Immature natural killer cell (primary cell): ENCODE results near the gene ACOX3. TPM values are rescaled to one million over a fixed set of nuclear protein-coding genes. Genes with fewer than 3 reads are reported as not detected.

Experiments
- DNase-seq, 3 donors: peaks; one replicate each; pipeline ENCODE4 v3.0.0; 2022; ENCODE audit warnings: mixed read lengths in 1 of 3
- H3K27ac Mint-ChIP-seq, 6 donors: one replicate each; pipeline ENCODE4 v1.8.0; 2020; ENCODE audit warnings: mixed read lengths in 6 of 6, mild to moderate bottlenecking in 5 of 6, inconsistent platforms in 4 of 6, moderate library complexity in 3 of 6
- H3K27me3 Mint-ChIP-seq, 3 donors: one replicate each; pipeline ENCODE4 v1.8.0; 2020 to 2021; ENCODE audit warnings: low read depth in 3 of 3, mild to moderate bottlenecking in 3 of 3, mixed read lengths in 3 of 3, moderate library complexity in 3 of 3, inconsistent platforms in 1 of 3
- H3K36me3 Mint-ChIP-seq, 3 donors: one replicate each; pipeline ENCODE4 v1.8.0; 2020; ENCODE audit warnings: mixed read lengths in 3 of 3, inconsistent platforms in 2 of 3, mild to moderate bottlenecking in 2 of 3
- H3K4me1 Mint-ChIP-seq, 2 donors: one replicate each; pipeline ENCODE4 v1.8.0; 2020; ENCODE audit warnings: inconsistent platforms in 2 of 2, mild to moderate bottlenecking in 2 of 2, mixed read lengths in 2 of 2, moderate library complexity in 1 of 2
- H3K4me3 Mint-ChIP-seq, 5 donors: one replicate each; pipeline ENCODE4 v1.8.0; 2020; ENCODE audit warnings: mild to moderate bottlenecking in 5 of 5, mixed read lengths in 5 of 5, inconsistent platforms in 3 of 5, moderate library complexity in 3 of 5
- H3K9me3 Mint-ChIP-seq, 6 donors: one replicate each; pipeline ENCODE4 v1.8.0; 2020; ENCODE audit warnings: mild to moderate bottlenecking in 6 of 6, mixed read lengths in 6 of 6, inconsistent platforms in 4 of 6, moderate library complexity in 3 of 6
- polyA plus RNA-seq, 3 donors: library from polyadenylated mRNA; unstranded; fragments of 300-500 nt; fragmentation: Illumina TruSeq; gene quantifications; one replicate each; pipeline ENCODE4 v1.2.3, GENCODE V29; 2021

The ACOX3 gene
- polyA plus RNA-seq, 3 donors from 2014 or later: 11.3 to 15.9 (median 15.8) TPM

DNA sequence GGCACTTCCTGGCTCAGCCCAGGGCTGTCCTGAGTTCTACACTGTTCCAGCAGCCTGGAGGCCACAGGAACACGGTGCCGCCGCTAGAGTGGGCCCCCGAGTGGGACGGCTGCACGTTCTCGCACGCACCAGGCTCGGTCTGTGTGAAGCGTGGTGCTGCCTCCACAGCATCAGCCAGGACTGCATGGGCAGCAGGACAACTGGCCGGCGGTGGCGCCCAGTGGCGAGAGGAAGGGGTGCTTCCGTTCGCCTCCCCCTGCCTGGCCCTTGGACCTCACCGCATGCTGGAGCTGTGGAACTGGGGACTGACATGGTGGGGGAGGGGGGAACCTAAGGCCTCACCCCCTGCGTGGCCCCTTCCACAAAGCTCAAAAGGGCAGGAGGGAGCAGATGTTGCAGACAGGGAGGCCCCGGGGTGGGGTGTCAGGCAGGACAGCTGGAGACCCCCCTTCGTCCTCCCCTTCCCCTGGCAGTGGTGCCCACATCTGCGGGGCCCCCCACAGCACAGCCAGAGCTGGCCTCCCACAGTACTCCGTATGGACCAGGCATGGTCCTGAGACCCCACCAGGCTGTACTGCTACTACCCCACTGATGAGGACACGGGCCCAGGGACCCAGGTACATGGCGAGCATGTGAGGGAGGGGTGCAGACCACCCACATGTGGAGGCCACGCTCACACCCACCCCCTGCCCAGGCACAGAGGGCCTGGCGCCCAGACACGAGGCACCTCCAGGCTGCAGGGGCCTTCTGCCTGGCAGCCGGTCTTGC lies 58.5 kb downstream of the ACOX3 start:
- Mint-ChIP-seq H3K27me3 (no peaks in the 10 kb centered on the region), H3K36me3 (peaks cover 2 to 6% (median 5%) of the 10 kb centered on the region in 3 donors), H3K4me3 (no peak overlapping the region), H3K9me3 (no peaks in the 10 kb centered on the region), H3K27ac (no peak overlapping the region), H3K4me1 (no peaks in the 10 kb centered on the region)
- no peak for DNase-seq

DNA sequence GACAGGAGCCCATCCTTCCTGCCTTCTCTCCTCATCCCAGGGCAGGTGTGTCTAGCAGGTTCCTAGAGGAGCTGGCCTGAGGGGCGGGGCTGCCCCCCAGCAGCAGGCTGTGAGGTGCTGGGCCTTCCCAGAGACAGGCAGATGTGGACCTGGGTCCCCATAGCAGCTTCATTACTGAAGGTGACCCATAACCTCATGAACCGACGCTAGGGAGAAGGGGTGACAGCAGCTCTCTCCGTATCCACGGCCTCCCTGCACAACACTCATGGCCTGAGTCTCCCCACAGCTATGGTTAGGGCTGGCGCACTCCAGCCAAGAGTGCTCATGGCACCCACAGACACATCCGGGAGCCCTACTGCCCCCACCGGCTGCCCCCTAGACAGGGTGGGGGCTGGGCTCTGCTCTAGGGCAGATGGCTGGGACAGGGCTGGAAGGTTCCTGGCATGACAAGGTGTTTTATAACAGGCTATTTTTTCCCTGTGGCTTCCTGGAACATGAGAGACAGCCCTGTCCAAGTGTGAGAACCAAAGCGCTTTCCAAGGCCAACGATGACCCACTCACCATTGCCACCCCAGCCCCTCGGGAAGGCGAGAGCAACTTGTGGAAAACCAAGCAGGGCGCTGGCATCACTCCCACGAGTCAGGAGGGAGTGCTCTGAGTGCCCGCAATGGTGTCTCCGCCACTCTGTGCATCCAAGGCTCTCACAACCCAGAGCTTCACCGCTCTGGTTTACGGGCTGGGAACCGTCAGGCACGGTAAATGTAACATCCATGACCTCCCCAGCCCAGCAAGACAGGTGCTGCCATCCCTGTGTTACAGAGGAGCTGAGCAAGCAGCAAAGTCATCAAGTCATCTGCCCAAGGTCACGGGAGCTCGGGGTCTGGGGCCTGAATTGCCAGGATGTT lies 59.8 kb downstream of the ACOX3 start:
- peaks cover 1 to 4% (median 3%) of the 10 kb centered on the region in 3 donors for H3K36me3 Mint-ChIP-seq
- H3K4me1 Mint-ChIP-seq: no peaks in the 10 kb centered on the region
- H3K27ac Mint-ChIP-seq: no peak overlapping the region
- no peak overlapping the region for H3K4me3 Mint-ChIP-seq
- no peaks in the 10 kb centered on the region for H3K27me3 Mint-ChIP-seq
- no peaks in the 10 kb centered on the region for H3K9me3 Mint-ChIP-seq
- DNase-seq: no peak

DNA sequence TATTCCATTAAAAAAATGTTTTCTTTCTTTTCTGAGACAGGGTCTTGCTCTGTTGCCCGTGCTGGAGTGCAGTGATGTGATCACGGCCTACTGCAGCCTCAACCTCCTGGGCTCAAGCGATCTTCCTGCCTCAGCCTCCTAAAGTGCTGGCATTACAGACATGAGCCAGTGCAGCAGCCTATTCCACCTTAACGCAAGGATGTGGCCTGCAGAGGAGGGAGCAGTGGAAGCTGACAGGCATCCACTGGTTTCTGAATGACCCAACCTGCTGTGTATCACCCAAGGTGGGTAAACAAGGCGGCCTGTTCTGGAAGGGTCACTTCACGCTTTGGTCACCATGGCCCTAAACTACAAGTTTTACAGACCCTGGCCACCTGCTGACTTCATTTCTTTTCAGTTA lies 60.8 kb downstream of the ACOX3 start:
- DNase-seq: no peak
- Mint-ChIP-seq H3K9me3 (no peaks in the 10 kb centered on the region), H3K4me1 (no peaks in the 10 kb centered on the region), H3K27me3 (no peaks in the 10 kb centered on the region), H3K36me3 (peaks cover 0 to 6% (median 3%) of the 10 kb centered on the region in 3 donors), H3K27ac (no peak overlapping the region), H3K4me3 (no peak overlapping the region)

DNA sequence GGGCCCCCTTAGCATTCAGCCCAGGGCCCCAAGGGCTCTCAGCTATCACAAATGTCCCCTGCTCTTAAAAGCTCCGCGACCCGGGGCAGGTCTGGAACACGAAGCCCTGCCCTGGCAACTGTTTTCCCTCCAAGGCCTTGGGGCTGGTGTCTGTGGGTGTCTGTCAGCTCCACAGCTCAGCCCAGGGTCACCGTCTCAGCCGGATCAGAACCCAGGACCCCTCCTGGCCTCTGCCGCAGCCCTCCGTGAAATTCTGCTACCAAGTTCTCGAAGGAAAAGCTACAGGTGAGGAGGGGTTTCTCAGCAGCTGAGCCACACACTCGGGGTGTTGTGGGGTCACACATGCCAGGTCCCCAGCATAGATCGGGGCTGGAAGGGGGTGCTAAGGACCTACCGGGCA lies 61.2 kb downstream of the ACOX3 start:
- no peak overlapping the region for H3K27ac Mint-ChIP-seq
- no peaks in the 10 kb centered on the region for H3K27me3 Mint-ChIP-seq
- H3K36me3 Mint-ChIP-seq: peaks cover 0 to 6% (median 3%) of the 10 kb centered on the region in 3 donors
- no peaks in the 10 kb centered on the region for H3K9me3 Mint-ChIP-seq
- H3K4me1 Mint-ChIP-seq: no peaks in the 10 kb centered on the region
- DNase-seq: no peak
- no peak overlapping the region for H3K4me3 Mint-ChIP-seq

DNA sequence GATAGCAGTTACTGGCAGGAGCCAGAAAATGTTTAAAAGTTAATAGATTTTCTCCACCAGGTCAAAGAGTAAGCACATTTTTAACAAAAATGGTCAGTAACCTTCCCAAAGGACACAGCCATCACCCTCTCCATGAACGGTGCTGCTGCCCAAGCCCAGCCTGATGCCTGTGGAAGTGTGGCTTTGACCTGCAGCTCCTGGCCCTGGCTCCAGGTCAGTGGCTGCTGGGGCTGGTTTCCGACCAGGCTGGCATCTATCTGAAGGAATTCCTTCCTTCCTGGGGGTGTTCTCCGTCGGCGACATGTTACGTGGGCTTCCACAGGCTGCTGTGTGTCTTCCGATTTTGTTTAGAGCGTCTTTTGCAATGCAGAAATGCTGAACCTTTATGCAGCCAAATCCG lies 61.7 kb downstream of the ACOX3 start:
- Mint-ChIP-seq H3K4me1 (no peaks in the 10 kb centered on the region), H3K4me3 (no peak overlapping the region), H3K27me3 (no peaks in the 10 kb centered on the region), H3K9me3 (no peaks in the 10 kb centered on the region), H3K27ac (no peak overlapping the region), H3K36me3 (peaks cover 0 to 6% (median 0%) of the 10 kb centered on the region in 3 donors)
- DNase-seq: no peak

DNA sequence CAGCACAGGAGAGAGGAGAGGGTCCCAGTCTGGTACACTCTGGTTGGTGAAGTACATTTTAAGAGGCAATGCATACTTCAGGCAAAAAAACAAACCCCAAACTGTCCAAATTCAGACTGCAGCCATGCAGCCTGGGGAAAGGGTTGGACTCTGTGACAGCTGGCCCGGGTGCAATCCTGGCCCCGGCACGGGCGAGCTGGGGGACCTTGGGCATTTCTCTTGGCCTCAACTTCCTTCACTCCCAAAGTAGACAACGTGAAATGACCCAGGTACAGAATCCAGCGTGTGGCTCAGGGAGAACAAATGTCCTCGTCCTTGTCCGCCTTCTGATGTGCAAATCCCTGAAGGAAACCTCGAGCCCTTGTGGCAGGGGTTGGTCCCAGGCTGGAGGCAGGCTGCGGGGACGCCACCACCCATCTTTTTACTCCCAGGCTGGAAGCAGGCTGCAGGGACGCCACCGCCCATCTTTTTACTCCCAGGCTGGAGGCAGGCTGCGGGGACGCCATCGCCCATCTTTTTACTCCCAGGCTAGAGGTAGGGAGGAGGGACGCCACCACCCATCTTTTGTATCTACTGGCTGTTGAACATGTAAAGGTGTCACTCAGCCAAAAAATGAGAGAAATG lies 62.3 kb downstream of the ACOX3 start:
- Mint-ChIP-seq H3K27me3 (no peaks in the 10 kb centered on the region), H3K36me3 (peaks cover 0 to 8% (median 0%) of the 10 kb centered on the region in 3 donors), H3K9me3 (no peaks in the 10 kb centered on the region), H3K4me3 (no peak overlapping the region), H3K27ac (no peak overlapping the region), H3K4me1 (no peaks in the 10 kb centered on the region)
- no peak for DNase-seq

DNA sequence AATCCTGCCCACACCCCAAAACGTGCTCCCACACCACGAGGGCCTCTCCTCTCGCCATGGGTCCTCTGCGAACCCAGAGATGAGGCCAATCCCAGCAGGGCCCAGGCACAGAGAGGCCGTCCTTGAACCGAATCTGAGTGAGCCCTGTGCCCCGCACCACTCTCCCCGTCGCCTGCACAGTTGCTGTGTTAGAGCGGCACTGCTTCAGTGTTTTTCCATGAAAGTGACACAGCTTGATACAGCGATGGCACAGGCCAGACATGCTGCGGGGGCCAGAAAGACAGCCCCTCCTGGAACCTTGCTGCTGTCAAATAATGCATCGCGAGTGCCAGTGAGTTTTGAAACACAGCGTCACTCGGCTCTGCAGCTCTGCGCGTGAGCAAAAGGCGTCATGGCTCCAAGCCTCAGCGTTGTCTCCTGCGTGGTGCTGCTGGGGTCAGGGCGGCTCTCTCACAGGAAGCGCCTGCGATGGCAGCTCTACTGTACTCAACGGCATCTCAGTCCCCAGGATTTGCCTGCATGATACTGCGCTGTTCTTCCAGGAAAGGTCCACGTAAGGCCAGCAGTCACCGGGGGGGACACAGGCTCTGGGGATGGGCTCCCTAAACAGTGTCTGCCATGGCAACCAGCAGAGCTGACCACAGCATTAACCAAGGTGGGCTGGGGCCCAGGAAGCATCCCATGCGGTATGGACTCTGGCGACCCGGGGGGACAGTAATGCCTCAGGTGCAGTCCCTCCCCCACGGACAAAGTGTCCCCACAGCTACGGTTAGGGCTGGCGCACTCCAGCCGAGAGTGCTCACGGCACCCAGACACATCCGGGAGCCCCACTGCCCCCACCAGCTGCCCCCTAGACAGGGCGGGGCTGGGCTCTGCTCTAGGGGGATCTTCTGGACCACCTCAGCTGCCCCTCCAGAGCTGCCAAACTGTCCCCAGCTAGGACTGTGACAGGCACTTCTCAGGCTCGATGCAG lies 63.1 kb downstream of the ACOX3 start:
- H3K4me1 Mint-ChIP-seq: no peaks in the 10 kb centered on the region
- H3K9me3 Mint-ChIP-seq: no peaks in the 10 kb centered on the region
- H3K36me3 Mint-ChIP-seq: peaks cover 0 to 10% (median 0%) of the 10 kb centered on the region in 3 donors
- DNase-seq: no peak
- H3K4me3 Mint-ChIP-seq: no peak overlapping the region
- no peaks in the 10 kb centered on the region for H3K27me3 Mint-ChIP-seq
- no peak overlapping the region for H3K27ac Mint-ChIP-seq

DNA sequence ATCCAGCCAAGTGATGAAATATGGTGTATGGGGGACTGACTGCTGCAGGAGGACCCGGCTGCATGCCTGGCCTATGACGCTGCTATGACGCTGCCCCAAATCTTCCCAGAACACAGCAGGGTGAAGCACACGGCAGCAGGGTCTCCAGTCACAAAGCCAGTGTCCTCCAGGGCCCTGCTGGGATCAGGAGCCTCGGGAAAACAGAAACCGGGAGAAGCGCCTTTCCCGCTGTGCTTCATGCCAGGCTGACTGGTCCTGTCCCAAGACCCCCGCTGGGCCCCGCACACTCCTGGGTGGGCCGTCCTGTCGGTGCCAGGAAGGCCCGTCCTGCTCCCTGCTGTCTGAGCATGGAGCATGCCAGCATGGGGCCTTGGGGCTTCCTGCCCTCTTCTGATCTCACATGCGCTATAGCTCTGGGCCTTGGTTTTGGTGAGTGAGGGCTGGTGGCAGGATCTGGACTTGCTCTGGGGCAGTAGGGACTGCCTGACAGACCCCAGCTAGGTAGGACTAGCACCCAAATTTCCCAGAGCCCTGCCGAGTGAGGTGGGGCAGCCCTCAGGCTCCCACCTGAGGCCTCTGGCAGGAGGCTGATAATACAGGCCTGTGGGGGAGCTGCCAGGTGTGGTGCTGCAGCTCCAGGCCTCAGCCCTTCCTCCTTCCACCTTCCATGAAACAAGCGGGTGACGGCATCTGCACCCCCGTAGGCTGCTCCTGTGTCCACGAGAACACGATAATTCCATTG lies 64.0 kb downstream of the ACOX3 start:
- Mint-ChIP-seq H3K9me3 (no peaks in the 10 kb centered on the region), H3K4me3 (no peak overlapping the region), H3K27ac (peak overlapping the region in 1 of 6 donors; percentile 34), H3K27me3 (no peaks in the 10 kb centered on the region), H3K36me3 (peaks cover 0 to 10% (median 0%) of the 10 kb centered on the region in 3 donors), H3K4me1 (no peaks in the 10 kb centered on the region)
- DNase-seq: no peak

DNA sequence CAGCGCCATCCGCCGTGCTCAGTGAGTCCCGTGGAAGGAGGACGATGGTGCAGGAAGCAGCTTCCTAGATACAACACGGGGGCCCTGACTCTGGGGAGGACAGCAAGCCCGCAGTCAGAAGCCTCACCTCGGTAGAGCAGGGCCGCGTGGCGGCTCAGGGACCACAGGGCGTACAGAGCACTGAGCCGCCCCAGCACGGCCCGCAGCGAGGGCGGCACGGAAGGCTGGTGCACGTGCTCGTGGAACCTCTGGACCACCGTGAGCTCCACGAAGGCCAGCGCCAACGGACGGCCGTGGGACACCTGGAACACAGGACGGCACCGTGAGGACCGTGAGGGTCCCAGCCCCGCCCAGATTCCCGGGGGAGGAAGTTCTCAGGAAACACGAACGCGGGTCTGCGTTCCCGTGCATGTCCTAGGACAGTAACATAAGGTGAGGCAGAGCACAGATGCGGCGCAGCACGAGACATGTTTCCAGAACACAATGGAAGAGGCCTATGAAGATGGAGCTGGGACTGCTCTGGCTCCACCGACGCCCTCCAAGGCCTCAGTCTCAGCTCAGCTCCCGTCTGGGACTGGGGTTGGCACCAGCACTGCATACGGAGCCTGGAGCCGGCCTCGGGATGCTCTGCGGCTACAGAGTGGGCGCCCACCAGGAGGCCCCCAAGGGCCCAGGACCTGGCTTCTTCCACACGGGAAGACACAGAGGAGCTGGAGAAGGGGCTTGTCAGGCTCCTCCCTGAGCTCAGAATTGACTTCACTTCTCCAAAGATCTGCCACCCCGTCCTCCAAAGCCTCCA lies 65.5 kb downstream of the ACOX3 start:
- Mint-ChIP-seq H3K27ac (no peak overlapping the region), H3K27me3 (no peaks in the 10 kb centered on the region), H3K9me3 (no peaks in the 10 kb centered on the region), H3K4me1 (no peaks in the 10 kb centered on the region), H3K36me3 (peaks cover 0 to 10% (median 0%) of the 10 kb centered on the region in 3 donors), H3K4me3 (no peak overlapping the region)
- DNase-seq: no peak

DNA sequence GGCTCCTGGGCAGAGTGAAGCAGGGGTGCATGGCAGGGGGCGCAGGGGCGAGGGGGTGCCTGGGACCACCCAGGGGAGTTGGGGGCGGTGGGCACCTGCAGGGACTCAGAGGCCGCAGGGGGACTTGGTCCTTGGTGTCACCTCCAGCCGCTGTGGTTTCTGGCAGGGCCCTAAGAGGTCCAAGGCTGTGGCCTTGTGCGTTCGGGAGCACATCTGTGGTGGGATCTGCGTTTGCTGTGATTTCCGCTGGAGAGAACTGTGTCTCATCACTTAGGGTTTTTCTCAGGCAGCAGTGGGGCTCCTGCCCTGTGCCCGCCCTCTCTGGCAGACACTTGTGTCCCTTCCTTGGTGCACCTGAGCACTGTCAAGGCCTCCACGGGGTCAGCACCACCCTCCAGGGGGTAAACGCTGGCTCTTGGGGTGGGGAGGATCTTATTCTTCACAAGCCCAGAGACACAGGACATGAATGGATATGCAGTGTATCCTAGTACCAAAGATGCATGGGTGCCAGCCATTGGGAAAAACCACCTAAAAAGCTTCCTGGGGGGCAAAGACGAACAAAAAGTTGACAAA lies 66.5 kb downstream of the ACOX3 start:
- H3K27me3 Mint-ChIP-seq: no peaks in the 10 kb centered on the region
- no peaks in the 10 kb centered on the region for H3K9me3 Mint-ChIP-seq
- H3K4me1 Mint-ChIP-seq: no peaks in the 10 kb centered on the region
- peaks cover 0 to 10% (median 0%) of the 10 kb centered on the region in 3 donors for H3K36me3 Mint-ChIP-seq
- H3K27ac Mint-ChIP-seq: no peak overlapping the region
- H3K4me3 Mint-ChIP-seq: no peak overlapping the region
- no peak for DNase-seq

DNA sequence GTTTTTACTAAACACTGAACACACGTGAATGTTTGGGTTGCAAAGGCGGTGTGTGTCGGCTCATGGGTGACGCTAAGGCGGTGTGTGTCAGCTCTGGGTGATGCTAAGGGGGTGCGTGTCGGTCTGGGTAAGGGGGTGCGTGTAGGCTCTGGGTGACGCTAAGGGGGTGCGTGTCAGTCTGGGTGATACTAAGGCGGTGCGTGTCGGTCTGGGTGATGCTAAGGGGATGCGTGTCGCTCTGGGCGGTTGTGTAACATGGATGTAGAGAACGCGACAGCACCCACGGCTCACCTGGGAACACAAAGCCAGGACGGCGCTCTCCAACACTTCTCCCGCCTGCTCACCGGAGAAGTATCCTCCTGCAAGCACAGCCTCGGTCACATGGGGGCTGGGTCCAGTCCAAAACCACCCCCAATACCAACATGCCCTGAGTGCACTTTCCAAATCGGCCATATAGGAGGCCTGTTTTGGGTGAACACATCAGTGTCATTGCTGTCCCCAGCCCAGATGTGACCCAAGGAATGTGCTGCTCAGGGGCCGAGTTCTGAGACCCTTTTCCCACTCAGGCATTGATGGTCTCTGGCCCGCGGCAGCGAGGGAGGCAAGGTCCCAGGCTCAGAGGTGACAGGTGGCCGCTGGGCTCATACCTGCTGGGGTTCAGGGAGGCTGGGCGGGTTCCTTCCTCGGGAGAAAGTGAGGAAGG lies 67.1 kb downstream of the ACOX3 start:
- Mint-ChIP-seq H3K4me3 (no peak overlapping the region), H3K36me3 (peaks cover 0 to 10% (median 0%) of the 10 kb centered on the region in 3 donors), H3K9me3 (no peaks in the 10 kb centered on the region), H3K4me1 (no peaks in the 10 kb centered on the region), H3K27me3 (no peaks in the 10 kb centered on the region), H3K27ac (no peak overlapping the region)
- DNase-seq: no peak
